ENCODE measurements around the gene LMO4.

LMO4 gene

GRCh38 chr1:87328272-87329050 is at the start of gene LMO4:
TSS of gene LMO4 (plus strand) at chr1:87328880. CDS start at chr1:87332016, 3,136 bp downstream.
- peak; percentile 96 for DNase-seq

DNA sequence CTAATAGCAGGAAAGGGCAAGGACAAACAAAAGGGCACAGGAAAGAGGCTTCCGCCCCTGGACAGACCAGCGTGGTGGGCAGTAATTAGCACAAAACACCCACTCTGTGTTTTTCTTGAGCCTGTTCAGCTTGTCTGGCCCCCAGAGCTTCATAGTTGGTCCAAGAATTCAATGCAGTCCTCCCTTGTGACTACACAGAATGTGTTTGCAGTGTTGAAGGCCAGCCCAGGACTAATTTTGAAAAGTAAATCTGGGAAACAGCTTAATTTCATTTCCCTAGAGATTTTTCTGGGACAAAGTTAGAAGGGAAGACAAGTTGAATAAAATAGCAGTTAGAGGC is 49.2 kb upstream of the LMO4 start:
- DNase-seq, result no peak

- no peak for DNase-seq
Measured at GRCh38 chr1:87279966-87280535, 48.6 kb upstream of the LMO4 start.

- no peak for DNase-seq
Measured at GRCh38 chr1:87284456-87285240, 44.0 kb upstream of the LMO4 start.

DNA sequence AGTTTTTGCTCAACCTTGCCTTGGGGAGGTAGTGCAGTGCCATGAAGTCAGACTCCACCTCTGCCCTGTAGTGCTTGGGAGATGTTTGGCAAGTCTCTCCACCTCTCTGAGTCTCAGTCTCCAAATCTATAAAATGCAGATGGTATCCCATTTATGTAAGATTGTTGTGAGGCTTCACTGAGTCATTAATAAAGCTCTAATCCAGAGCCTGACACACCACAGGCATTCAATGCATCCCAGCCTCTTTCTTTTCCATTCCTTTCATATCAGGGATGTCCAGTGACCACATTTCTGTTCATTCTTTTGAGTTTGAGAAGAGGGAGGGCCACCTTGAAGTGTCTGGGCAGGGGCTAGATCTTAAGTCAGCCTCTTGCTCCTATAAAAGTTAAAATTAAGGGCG is 37.6 kb upstream of the LMO4 start:
- DNase-seq, result no peak

DNA sequence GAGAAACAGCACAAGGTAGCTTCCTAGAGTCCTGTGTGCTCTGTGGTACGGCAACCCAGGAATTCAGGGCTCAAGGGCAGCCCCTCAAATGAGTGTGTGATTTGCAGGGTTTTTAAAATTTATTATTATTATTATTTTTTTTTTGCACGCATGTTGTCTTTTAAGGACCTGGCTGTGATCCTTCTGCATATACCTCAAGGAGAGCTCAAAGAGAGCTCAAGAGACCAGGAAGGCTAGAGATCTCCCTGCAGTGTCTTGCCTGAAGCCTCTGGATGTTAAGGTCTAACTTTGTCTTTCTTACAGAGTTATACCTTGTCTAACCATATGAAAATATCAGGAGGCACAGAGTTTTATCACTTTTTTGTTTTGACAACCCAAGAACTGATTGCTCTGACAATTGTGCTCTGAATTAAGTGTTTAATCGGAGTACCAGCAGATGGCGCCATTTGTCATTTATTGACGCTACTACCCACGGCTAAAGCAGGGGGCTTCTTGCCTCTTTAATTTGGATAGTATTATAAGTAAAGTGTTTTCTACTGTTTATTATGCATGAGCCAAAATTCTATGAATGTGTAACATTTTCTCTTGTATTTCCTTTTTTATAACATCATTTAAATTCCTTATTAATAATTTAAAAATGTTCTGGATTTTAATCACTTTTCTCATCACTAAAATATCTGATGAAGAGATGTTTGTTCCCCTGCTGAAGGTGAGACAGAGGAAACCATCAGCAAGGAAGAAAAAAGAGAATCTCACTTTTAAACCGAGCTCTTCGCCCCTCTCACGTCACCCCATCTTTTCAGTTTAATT is 35.8 kb upstream of the LMO4 start:
- peak; percentile 63 for DNase-seq

DNA sequence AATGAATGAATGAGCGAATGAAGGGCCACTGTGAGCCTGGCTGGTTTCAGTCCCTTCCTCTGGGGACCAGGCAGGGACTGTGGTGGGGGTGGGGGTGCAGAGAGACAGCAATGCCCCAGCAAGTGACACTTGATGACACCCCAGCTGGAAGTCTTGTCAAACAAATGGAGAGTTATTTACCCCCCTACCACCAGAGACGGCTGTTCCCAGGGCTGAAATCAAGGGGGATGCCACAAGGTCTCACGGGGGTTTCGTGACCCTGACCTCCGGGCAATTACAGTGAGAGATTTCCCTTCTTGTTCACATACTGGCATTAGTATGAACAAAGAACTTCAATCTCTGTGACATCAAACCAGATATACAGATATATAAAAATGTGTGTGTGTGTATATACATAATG is 34.0 kb upstream of the LMO4 start:
- DNase-seq, result no peak

DNA sequence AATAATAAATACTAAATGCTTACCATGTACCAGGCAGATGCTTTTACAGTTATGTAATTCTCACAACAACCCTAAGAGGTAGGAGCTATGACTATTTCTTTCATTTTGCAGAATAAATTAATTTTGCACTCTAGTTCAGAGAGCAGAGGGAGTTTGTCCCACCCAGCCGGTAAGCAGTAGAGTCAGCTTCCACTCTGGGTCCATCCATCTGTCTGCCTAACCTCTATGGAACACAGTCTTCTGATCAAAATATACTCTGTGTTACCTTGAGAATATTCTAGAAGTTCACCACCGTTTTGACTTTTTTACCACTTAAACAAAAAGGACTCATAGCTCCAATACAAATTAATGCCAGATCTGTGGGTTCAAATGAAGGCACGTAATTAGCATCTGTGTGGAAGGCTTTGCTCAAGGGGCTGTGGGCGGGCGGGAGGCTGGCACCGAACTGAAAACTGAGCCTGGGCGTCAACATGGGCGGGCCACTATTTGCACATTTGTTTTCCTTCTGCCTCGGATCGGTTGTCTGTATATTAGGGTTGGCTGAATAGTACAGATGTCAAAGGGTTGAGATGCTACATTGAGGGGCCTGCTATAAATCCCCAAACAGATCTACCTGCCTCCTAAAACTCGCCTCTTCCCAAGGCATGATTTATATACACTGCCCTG is 33.1 kb upstream of the LMO4 start:
- no peak for DNase-seq

GRCh38 chr1:87296206-87296605 is 32.5 kb upstream of the LMO4 start:
- no peak for DNase-seq

DNA sequence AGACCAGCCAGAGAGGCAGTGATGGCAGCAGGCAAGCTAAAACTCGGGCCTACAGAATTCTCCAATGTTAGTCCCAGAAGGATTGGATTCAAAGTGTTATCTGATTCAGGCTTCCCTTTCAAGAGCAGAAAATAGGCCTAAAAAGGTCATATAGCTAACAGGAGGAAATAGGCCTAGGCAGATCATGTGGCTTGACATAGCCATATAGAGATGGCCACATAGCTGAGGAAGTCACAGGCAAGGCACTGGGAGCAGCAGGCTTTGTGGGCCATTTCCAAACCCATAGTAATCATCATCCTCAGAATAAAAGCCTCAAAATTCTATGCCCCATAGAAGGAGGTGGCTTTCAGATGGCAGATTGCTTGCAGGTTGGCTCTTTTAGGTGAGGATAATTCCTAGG is 29.0 kb upstream of the LMO4 start:
- DNase-seq, result no peak

DNA sequence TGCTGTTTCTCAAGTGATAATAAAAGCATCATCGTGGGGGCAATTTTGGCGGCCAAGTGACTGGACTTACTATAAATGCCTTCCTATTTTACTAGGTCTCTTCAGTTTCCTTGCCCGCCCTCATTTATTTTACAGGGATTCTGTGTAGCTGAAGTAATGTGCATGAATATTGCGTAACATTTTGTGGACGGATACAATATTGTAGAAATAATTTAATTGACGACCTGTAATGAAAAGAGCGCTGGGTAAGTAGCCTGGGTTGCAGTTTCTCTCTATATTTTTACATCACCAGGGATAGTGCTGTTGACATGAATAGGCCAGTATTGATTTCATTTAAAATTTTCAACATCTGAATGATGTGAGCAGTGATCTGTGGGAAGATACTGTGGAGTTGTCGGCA is 28.1 kb upstream of the LMO4 start:
- DNase-seq, result no peak

GRCh38 chr1:87305151-87305550 is 23.5 kb upstream of the LMO4 start:
- DNase-seq, result peak; percentile 47

DNA sequence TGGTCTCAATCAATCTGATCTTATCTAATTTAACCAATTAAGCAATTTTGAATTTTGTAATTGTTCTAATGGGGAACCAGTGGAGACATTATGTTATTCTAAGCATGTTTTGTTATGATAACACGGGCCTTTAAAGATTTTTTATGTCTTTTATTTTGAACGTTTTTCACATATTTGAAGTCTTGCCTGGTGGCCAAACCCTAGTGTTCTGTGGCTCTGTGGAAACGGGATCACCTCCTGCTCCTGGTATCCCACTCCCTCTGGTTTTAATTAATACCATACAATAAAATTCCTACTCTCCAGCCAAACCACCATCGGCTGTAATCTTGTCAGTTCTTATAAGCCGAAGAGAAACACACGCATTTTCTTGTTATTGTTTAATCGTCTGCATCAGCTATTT is 22.9 kb upstream of the LMO4 start:
- peak; percentile 33 for DNase-seq

- DNase-seq, result no peak
Measured at GRCh38 chr1:87307306-87307705, 21.4 kb upstream of the LMO4 start.

GRCh38 chr1:87307931-87308330 is 20.7 kb upstream of the LMO4 start:
- no peak for DNase-seq

- DNase-seq, result no peak
Measured at GRCh38 chr1:87314091-87314490, 14.6 kb upstream of the LMO4 start.

- DNase-seq, result no peak
Measured at GRCh38 chr1:87318056-87318650, 10.5 kb upstream of the LMO4 start.

- no peak for DNase-seq
Measured at GRCh38 chr1:87318806-87319205, 9.9 kb upstream of the LMO4 start.

- peak; percentile 63 for DNase-seq
Measured at GRCh38 chr1:87325982-87326738, 2.5 kb upstream of the LMO4 start.

- DNase-seq, result peak; percentile 59
Measured at GRCh38 chr1:87327376-87328271, 1.1 kb upstream of the LMO4 start.
